GM12878 (cell line): ENCODE data around the gene TESK2. TPM values are rescaled to one million over a fixed set of nuclear protein-coding genes. Genes with fewer than 3 reads are reported as not detected.

Source experiments
- ATAC-seq: fragments of 200-7000 bp; cut with Tn5 transposase; 3 replicates; pipeline ENCODE4 v1.9.1; 2020; ENCODE audit warnings: mild to moderate bottlenecking, moderate library complexity
- BruUV-seq: library from RNA; stranded (reverse); fragments of 400-500 nt; replicated peaks from 2 replicates; lab custom pipeline; 2021; lab: Mats Ljungman, UMichigan
- CTCF ChIA-PET: fragments of 300-600 bp; sonication (Branson Sonifier 250); formaldehyde crosslinking; extraction: SDS; loops from one replicate; lab custom pipeline; 2021; ENCODE audit warnings: inconsistent platforms; lab: Yijun Ruan, JAX
- POLR2A ChIA-PET: fragments of 350-600 bp; formaldehyde crosslinking; extraction: SDS; loops from one replicate; lab custom pipeline; 2021; ENCODE audit warnings: inconsistent platforms; lab: Charles Lee
- RAD21 ChIA-PET: fragments of 300-600 bp; sonication (Branson Sonifier 250); formaldehyde crosslinking; loops from one replicate; lab custom pipeline; 2023; ENCODE audit warnings: antibody characterized with exemption; ENCODE audit not compliant: unreplicated experiment; lab: Charles Lee
- SMC1A ChIA-PET: fragments of 300-600 bp; sonication (Branson Sonifier 250); formaldehyde crosslinking; loops from one replicate; lab custom pipeline; 2023; ENCODE audit not compliant: unreplicated experiment, uncharacterized antibody; lab: Charles Lee
- DNase-seq: peaks from one replicate; pipeline ENCODE4 v3.0.0-alpha.2; 2011; ENCODE audit warnings: low read depth, low spot score
- FAIRE-seq: peaks from 3 replicates; lab custom pipeline; 2011; peaks lifted over from hg19 to GRCh38; lab: Jason Lieb, UNC
- H2AFZ ChIP-seq: 2 replicates; pipeline ENCODE4 v1.6.0; 2011; ENCODE audit warnings: low read depth, low read length, control low read depth; ENCODE audit not compliant: control insufficient read depth
- H3K27ac ChIP-seq: 2 replicates; pipeline ENCODE4 v1.5.1; 2011; ENCODE audit warnings: control low read depth; ENCODE audit not compliant: control insufficient read depth, insufficient read depth
- H3K27me3 ChIP-seq, 2 experiments: replicated peaks in 1 of 2; 2 replicates each; pipeline versions ENCODE4 v1.6.0 to v1.6.1; 2011; ENCODE audit warnings: low read length in 1 of 2; ENCODE audit not compliant: control insufficient read depth in 2 of 2, insufficient read depth in 2 of 2
- H3K36me3 ChIP-seq, 2 experiments: 2 replicates each; pipeline ENCODE4 v1.5.1; 2011; ENCODE audit warnings: low read length in 1 of 2; ENCODE audit not compliant: control insufficient read depth in 2 of 2, insufficient read depth in 2 of 2
- H3K4me1 ChIP-seq: 2 replicates; pipeline ENCODE4 v1.6.1; 2011; ENCODE audit warnings: mild to moderate bottlenecking, low read length, moderate library complexity, mixed read lengths; ENCODE audit not compliant: control insufficient read depth, insufficient read depth
- H3K4me2 ChIP-seq: 2 replicates; pipeline ENCODE4 v1.6.0; 2011; ENCODE audit warnings: control low read depth; ENCODE audit not compliant: control insufficient read depth, insufficient read depth
- H3K4me3 ChIP-seq: fragments of 200-600 bp; sonication (generic); 2 replicates; pipeline ENCODE4 v1.5.1; 2016
- H3K79me2 ChIP-seq: 2 replicates; pipeline ENCODE4 v1.6.0; 2011; ENCODE audit warnings: low read length; ENCODE audit not compliant: control insufficient read depth, insufficient read depth
- H3K9ac ChIP-seq: 2 replicates; pipeline ENCODE4 v1.8.0; 2011; ENCODE audit warnings: low read length, control low read depth, mixed read lengths; ENCODE audit not compliant: control insufficient read depth, insufficient read depth
- H3K9me3 ChIP-seq: replicated peaks from 3 replicates; pipeline ENCODE4 v1.5.1; 2011; ENCODE audit warnings: mild to moderate bottlenecking, low read length; ENCODE audit not compliant: control insufficient read depth, insufficient read depth
- H4K20me1 ChIP-seq: 2 replicates; pipeline ENCODE4 v1.6.0; 2011; ENCODE audit not compliant: control insufficient read depth, insufficient read depth
- E4F1 ChIP-seq: fragments of 450-650 bp; IDR thresholded peaks from 2 replicates; pipeline ENCODE4 v1.6.1; 2018; ENCODE audit warnings: borderline replicate concordance, mild to moderate bottlenecking; ENCODE audit not compliant: partially characterized antibody
- EZH2 ChIP-seq: IDR thresholded peaks from 2 replicates; pipeline ENCODE4 v1.6.1; 2012; ENCODE audit warnings: low read depth, mild to moderate bottlenecking, control low read depth, inconsistent platforms, low read length, borderline replicate concordance; ENCODE audit not compliant: control insufficient read depth
- FOXK2 ChIP-seq: fragments of 450-650 bp; IDR thresholded peaks from 2 replicates; pipeline ENCODE4 v1.6.1; 2017; ENCODE audit warnings: mild to moderate bottlenecking, moderate library complexity
- IKZF2 ChIP-seq, 2 experiments: fragments of 450-650 bp; IDR thresholded peaks; 2 replicates each; pipeline ENCODE4 v1.6.1; 2017; ENCODE audit warnings: mild to moderate bottlenecking in 2 of 2, moderate library complexity in 2 of 2
- JUNB ChIP-seq: IDR thresholded peaks from 2 replicates; pipeline ENCODE4 v1.6.1; 2016; ENCODE audit warnings: antibody characterized with exemption, mild to moderate bottlenecking
- MYC ChIP-seq: IDR thresholded peaks from 2 replicates; pipeline ENCODE4 v1.6.1; 2011; ENCODE audit warnings: mild to moderate bottlenecking, low read length, moderate library complexity, inconsistent platforms; ENCODE audit not compliant: insufficient read depth, insufficient replicate concordance, insufficient read length, severe bottlenecking
- NR2C1 ChIP-seq: fragments of 450-650 bp; IDR thresholded peaks from 2 replicates; pipeline ENCODE4 v1.6.1; 2017; ENCODE audit warnings: antibody characterized with exemption, mild to moderate bottlenecking, moderate library complexity
- NRF1 ChIP-seq: conservative IDR thresholded peaks from 2 replicates; pipeline ENCODE4 v1.6.1; 2011; ENCODE audit warnings: mild to moderate bottlenecking, low read depth, low read length, improper control_type of control experiment
- RAD51 ChIP-seq: fragments of 450-650 bp; IDR thresholded peaks from 2 replicates; pipeline ENCODE4 v1.6.1; 2016; ENCODE audit warnings: moderate library complexity, mild to moderate bottlenecking, inconsistent platforms
- SRF ChIP-seq, 2 experiments: IDR thresholded peaks; 2 replicates each; pipeline ENCODE4 v1.6.1; 2011; ENCODE audit warnings: low read depth in 2 of 2, low read length in 2 of 2, mild to moderate bottlenecking in 1 of 2, moderate library complexity in 1 of 2
- TAF1 ChIP-seq: IDR thresholded peaks from 2 replicates; pipeline ENCODE4 v1.6.1; 2011; ENCODE audit warnings: mild to moderate bottlenecking, low read depth, low read length, borderline replicate concordance
- TCF12 ChIP-seq: IDR thresholded peaks from 2 replicates; pipeline ENCODE4 v1.6.1; 2011; ENCODE audit warnings: low read depth, mild to moderate bottlenecking, low read length
- ZBED1 ChIP-seq: IDR thresholded peaks from 2 replicates; pipeline ENCODE4 v1.6.1; 2016; ENCODE audit warnings: borderline replicate concordance
- WGBS: methylation state at CpG from one replicate; pipeline ENCODE4 v1.1.6; 2016; ENCODE audit warnings: low lambda C conversion rate; ENCODE audit not compliant: insufficient replicate concordance, insufficient coverage; ENCODE audit errors: missing lambda C conversion rate; 5-methylcytosine and 5-hydroxymethylcytosine counted together
- in situ Hi-C: fragments of 300-500 bp; cut with MboI; formaldehyde crosslinking; loops from 9 replicates; pipeline ENCODE4 v1.14.3; 2018; ENCODE audit warnings: mixed read lengths
- intact Hi-C: fragments of 100-400 bp; cut with micrococcal nuclease; formaldehyde crosslinking; loops from one replicate; pipeline ENCODE4 v1.14.2; 2022; ENCODE audit not compliant: unreplicated experiment
- polyA plus RNA-seq, 11 experiments: library from polyadenylated mRNA; depleted of rRNA in 4 of 11; unstranded in 6 of 11; stranded (reverse) in 5 of 11; fragments of >200 nt; fragmentation: Nextera tagmentation in 4 of 11; fragmentation: Illumina TruSeq in 1 of 11; extraction: Ambion mirVana in 4 of 11; extraction: Trizol in 1 of 11; gene quantifications; 1 replicate in 1 of 11; 2 replicates in 10 of 11; pipeline versions ENCODE4 v1.2.1 to v1.2.3, GENCODE V29; 2011 to 2016; ENCODE audit warnings: inconsistent platforms in 2 of 11, missing spikeins in 2 of 11, low read depth in 1 of 11
- total RNA-seq, 4 experiments: library from RNA; depleted of rRNA in 3 of 4; stranded (reverse); fragments of >200 nt in 3 of 4; fragmentation: Illumina TruSeq in 1 of 4; extraction: Trizol in 1 of 4; gene quantifications; 2 replicates each; pipeline versions ENCODE4 v1.2.1 to v1.2.3, GENCODE V29; 2013 to 2021
- TF ChIP-seq, protein P1 (sequence below), 3 experiments: IDR thresholded peaks in 2 of 3; conservative IDR thresholded peaks in 1 of 3; 2 replicates each; pipeline ENCODE4 v1.5.1; 2011; ENCODE audit warnings: low read depth in 3 of 3, low read length in 3 of 3, mild to moderate bottlenecking in 3 of 3, control low read depth in 2 of 3, moderate library complexity in 2 of 3, inconsistent platforms in 1 of 3, mixed read lengths in 1 of 3; ENCODE audit not compliant: control insufficient read depth in 2 of 3, insufficient read depth in 1 of 3; ENCODE audit errors: extremely low read depth in 1 of 3

TESK2 gene
- total and polyA plus RNA-seq, 10 of the 15 experiments (the other 5 are each of a cell fraction or from before 2014, with no cell fraction given), result 2.2 to 10.0 (median 5.7) TPM

DNA sequence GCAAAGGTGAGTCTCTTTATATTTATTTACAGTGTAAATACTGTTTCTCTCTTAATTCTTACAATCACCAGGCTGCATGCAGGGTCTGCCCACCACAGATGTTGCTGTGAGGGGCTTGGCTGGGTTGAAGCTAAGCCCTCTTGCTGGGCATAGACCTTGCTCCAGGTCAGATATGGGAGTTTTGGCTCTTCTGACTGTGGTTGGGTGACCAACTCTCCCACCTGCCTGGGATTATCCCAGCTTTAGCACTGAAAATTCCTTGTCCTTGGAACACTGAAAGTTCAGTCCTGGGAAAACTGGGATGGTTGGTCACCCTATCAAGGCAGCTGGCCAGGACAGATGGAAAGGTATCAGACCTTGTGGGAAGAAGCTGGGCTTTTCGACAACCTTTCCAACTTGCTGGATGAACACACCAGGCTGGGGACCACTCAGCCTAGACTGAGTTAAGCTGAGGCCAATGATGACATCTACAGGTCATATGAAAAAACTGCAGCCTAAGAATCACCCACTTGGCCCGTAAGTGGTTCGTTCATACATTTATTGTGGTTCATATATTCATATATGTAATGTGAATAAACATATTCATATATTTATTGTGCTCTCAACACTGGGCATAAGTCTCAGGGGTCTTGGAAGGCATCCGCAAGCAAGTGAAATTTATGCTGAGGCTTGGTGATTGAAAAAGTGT lies 190.8 kb downstream of the TESK2 start (continued):
- TF ChIP-seq, protein P1, sequence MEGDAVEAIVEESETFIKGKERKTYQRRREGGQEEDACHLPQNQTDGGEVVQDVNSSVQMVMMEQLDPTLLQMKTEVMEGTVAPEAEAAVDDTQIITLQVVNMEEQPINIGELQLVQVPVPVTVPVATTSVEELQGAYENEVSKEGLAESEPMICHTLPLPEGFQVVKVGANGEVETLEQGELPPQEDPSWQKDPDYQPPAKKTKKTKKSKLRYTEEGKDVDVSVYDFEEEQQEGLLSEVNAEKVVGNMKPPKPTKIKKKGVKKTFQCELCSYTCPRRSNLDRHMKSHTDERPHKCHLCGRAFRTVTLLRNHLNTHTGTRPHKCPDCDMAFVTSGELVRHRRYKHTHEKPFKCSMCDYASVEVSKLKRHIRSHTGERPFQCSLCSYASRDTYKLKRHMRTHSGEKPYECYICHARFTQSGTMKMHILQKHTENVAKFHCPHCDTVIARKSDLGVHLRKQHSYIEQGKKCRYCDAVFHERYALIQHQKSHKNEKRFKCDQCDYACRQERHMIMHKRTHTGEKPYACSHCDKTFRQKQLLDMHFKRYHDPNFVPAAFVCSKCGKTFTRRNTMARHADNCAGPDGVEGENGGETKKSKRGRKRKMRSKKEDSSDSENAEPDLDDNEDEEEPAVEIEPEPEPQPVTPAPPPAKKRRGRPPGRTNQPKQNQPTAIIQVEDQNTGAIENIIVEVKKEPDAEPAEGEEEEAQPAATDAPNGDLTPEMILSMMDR (IDR thresholded peaks at IDR 0.05 in 2 of 3, conservative IDR thresholded peaks at IDR 0.05 in 1 of 3; ENCODE audit: control insufficient read depth in 2 of 3, extremely low read depth in 1 of 3, insufficient read depth in 1 of 3, low read depth in 3 of 3, low read length in 3 of 3), result peak; percentile 78 to 83 (median 80)
- TF ChIP-seq, all 136 proteins: peak for 8

DNA sequence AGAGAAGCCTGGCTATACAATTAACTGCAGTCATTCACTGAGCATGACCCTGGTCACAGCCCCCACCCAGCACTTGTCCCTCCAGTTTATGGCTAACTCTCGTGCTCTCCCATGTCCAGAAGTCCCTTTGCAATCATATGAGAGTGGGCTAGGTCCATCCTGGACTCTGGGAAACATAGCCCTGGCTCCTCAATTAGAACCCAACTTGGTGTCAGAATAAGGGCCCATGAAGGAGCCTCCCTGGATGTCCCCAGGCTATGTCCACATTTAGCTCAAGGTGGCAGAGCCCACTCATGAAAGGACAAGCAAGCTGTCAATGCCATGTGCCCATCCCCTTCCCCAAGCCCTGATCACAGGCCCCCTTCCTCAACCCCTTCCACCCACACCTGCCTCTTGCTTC lies 191.7 kb downstream of the TESK2 start:
- Histone ChIP-seq H3K36me3 (no peaks in the 10 kb centered on the region), H3K9ac (no peak overlapping the region), H3K27me3 (no peaks in the 10 kb centered on the region), H4K20me1 (no peaks in the 10 kb centered on the region), H3K9me3 (no peaks in the 10 kb centered on the region), H3K4me2 (no peak overlapping the region), H3K4me1 (no peaks in the 10 kb centered on the region), H2AFZ (no peak overlapping the region), H3K4me3 (no peak overlapping the region), H3K27ac (no peak overlapping the region), H3K79me2 (peaks cover 4% of the 10 kb centered on the region)
- SMC1A ChIA-PET, result interaction anchor here (1.2 to 9.2 kb wide), 8 partner anchors 41 to 570 kb away, joined by 3 to 284 read pairs (median 5); partner anchors contain the start of genes HECTD3, MUTYH, TOE1 and UROD
- no TSS peak for BruUV-seq
- DNase-seq (no peak), FAIRE-seq (no peak), ATAC-seq (no peak)
- in situ Hi-C loops (no loop called here), intact Hi-C loops (no loop called here)
- CTCF ChIA-PET, result interaction anchor here (0.6 to 10.7 kb wide), 17 partner anchors 9 to 582 kb away, joined by 3 to 252 read pairs (median 5); partner anchors contain the start of genes HECTD3, TESK2 and UROD
- RAD21 ChIA-PET, result interaction anchor here (0.6 to 10.1 kb wide), 6 partner anchors 41 to 524 kb away, joined by 3 to 313 read pairs (median 4); partner anchors contain the start of genes HECTD3, MUTYH, PLK3 and RPS8
- WGBS, result 0% methylated on average over 1 of the region's 1 CpG
- POLR2A ChIA-PET, result interaction anchor here (1.0 kb wide), 1 partner anchor 287 kb away, joined by 3 read pairs; the partner anchor contains the start of gene UROD
- TF ChIP-seq NRF1 (no peak), E4F1 (no peak), SRF (IDR thresholded peaks at IDR 0.05; ENCODE audit: low read depth in 2 of 2, low read length in 2 of 2) (no peak), TAF1 (no peak), FOXK2 (no peak), IKZF2 (IDR thresholded peaks at IDR 0.05) (no peak), ZBED1 (no peak), EZH2 (no peak), JUNB (no peak), TCF12 (no peak), MYC (no peak), NR2C1 (no peak), RAD51 (no peak)
- TF ChIP-seq, protein P1 (IDR thresholded peaks at IDR 0.05 in 2 of 3, conservative IDR thresholded peaks at IDR 0.05 in 1 of 3; ENCODE audit: control insufficient read depth in 2 of 3, extremely low read depth in 1 of 3, insufficient read depth in 1 of 3, low read depth in 3 of 3, low read length in 3 of 3), result no peak
